HL-60/S4 treated with retinoic acid at 250 ng/mL for 4 days and 3 days (cell line): ENCODE data around the gene CCDC171.
"Not testable (repeated sequence)": the region's sequence is repeated elsewhere in the genome, so short reads cannot be mapped to it uniquely, and the experiment has no call there.

ENCODE experiments used
- in situ Hi-C: fragments of 300-500 bp; cut with MboI; formaldehyde crosslinking; loops from 2 replicates; pipeline ENCODE4 v1.7.0; 2022; ENCODE audit warnings: low sequenced_read_pairs

Gene CCDC171

DNA sequence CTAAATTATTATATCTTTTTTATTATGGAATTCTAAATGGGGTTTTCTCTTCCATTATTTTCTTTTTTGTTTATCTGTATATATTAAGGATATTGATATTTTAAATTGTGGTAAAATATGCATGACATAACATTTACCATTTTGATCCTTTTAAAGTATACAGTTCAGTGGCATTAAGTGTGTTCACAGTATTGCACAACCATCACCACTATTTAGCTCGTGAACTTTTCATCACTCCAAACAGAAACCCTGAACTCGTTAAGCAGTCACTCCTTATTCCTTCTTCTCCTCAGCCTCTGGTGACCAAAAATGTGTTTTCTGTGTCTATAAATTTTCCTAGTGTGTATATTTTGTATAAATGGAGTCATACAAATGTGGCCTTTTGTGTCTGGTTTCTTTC lies 188.2 kb downstream of the CCDC171 start:
- in situ Hi-C loops = no loop called here

DNA sequence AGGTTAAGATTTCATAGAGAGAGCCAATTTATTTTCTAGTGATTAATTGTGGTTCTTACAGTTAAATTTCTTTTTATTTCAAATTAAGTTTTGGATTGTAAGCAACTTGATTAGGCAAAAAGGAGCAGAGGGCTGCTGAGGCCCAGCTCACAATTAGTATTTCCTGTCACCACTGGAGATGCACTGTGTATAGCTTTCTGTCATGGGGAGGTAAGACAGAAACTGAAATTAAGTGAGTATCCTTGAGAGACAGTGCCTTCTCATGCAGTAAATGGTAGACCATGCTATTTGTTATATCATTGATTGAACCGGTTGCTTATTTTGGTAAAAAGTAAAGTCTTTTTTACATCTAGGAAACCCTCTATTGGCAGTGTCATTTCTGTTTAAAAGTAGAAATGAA lies 190.7 kb downstream of the CCDC171 start:
- in situ Hi-C loops = no loop called here

DNA sequence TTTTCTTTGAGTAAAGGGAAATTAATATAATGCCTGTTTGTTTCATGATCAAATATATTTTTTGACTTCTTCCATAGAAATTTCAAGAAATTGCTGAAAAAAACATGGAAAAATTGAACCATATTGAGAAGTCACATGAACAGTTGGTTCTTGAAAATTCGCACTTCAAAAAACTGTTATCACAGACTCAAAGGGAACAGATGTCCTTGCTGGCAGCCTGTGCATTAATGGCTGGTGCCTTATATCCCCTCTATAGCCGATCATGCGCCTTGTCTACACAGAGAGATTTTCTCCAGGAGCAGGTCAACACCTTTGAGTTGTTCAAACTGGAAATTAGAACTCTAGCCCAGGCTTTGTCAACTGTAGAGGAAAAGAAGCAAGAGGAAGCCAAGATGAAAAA lies 191.4 kb downstream of the CCDC171 start:
- in situ Hi-C loops = no loop called here

DNA sequence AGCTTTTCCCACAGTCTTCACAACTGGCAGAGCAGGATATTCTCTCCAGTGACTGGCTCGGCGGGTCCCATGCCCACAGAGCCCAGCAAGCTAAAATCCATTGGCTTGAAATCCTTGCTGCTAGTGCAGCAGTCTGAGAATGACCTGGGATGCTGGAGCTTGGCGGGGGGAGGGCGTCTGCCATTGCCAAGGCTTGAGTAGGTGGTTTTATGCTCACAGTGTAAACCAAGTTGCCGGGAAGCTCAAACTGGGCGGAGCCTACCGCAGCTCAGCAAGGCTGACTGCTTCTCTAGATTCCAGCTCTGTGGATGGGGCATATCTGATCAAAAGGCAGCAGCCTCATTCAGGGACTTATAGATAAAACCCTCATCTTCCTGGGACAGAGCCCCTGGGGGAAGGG lies 194.1 kb downstream of the CCDC171 start:
- in situ Hi-C loops = no loop called here

DNA sequence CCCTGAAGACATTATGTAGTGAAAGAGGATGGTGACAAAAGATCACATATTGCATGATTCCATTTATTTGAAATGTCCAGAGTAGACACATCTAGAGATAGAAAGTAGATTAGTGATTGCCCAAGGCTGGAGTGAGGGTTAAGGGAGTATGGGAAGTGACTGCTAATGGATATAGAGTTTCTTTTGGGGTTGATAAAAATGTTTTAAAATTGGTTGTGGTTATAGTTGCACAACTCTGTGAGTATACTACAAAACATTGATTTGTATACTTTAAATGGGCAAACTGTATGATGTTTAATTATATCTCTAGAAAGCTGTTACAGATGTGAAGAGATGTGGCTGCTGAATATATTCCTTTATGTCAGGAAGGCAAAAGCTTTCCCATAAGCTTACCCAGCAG lies 202.8 kb downstream of the CCDC171 start:
- in situ Hi-C loops = no loop called here

DNA sequence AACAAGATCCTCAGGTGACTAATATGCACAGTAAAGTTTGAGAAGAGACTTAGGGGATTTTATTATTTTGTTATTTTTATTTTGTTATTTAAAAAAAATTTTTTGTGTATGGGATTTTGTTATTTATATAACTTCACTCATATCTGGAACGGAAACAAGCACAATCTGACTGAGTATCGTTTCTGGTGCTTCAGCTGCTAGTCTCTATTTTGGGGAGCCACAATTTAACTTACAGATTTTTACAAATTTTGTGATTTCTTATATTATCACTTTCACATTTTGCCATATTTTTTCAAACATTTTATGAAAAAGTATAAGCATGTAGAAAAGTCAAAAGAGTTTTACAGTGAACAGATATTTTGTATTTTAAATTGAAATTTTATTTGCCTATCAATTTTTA lies 208.7 kb downstream of the CCDC171 start:
- in situ Hi-C loops = no loop called here

DNA sequence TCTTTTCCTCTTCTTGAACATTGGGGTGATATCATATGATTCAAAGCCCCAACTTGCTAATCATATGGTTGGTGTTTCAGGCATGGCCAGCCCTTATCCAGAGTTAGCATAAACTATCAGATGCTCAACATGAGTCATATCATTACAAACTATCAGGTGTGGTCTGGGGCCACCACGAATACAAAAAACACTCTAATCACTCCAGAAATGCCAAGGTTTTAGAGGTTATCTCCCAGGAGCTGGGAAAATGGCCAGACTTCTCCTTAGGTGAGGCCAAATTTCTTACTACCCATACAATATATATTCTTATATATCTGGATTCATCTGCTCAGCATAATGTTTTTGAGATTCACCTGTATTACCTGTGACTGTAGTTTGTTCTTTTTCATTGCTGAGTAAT lies 210.5 kb downstream of the CCDC171 start:
- in situ Hi-C loops = no loop called here

DNA sequence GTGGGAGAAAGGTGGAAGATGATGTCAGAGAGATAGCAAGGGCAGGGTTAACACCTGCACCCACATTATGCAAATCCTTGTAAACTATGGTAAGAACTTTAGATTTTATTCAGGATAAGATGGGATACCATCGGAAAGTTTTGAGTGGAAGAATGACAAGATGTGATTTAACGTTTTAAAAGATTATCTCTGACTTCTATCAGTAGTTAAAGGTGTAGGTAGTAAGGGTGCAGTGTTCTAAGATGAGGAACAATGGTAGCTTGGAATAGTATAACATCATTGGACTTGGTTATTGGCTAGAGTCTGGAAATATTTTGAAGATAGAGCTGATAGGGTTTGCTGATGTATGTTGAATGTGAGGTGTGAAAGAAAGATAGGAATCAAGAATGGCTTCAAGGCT lies 211.3 kb downstream of the CCDC171 start:
- in situ Hi-C loops = no loop called here

DNA sequence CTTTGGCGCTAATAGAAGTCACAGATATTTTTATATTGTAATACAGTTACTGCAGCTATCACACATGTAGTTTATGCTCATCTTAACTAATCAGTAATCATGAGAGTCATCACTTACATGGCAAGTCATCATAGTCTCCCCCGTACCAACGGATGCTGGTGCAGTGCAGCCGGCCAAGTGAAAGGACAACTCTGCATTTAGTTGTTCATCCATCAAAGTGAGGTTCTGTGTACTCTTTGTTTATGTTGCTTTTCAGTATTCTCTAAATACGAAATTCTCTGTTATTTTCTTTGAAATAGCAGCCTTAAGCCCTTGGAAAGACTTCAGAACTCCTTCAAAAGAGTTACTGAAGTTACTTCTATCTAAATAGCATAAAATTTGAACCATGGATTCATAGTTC lies 216.7 kb downstream of the CCDC171 start:
- in situ Hi-C loops = no loop called here

DNA sequence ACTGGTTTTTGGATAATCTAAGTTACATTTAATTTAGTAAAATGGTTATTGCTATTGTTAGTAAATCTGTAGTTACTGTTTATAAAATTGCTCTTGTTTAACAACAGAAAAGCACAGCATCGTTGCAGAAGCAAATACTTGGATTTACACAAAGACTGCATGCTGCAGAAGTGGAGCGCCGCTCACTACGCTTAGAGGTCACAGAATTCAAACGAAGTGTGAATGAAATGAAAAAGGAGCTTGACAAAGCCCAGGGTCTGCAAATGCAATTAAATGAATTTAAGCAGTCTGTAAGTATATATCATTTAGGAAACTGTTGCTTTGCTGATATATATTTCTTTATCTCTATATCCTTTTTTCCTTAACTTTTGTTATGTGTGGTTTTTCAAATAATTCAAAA lies 226.0 kb downstream of the CCDC171 start:
- in situ Hi-C loops = no loop called here

DNA sequence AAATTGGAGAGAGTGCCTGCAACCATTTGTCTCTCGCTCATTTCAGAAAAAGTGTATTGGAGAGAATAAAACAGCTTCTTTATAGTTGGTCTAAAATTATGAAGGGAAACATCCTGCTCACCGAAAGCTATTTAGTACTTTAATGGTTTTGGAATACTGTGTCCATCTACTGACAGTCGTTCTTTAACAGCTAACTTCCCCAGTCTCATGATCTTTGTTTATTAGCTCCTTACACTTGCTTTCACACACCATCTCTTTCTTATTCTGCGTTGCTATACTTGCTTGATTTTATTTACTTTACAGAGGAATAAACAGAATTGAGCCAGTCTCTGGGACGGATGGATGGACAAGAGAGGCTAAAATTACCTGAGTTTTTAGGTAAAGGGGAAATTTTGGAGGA lies 229.3 kb downstream of the CCDC171 start:
- in situ Hi-C loops = no loop called here

DNA sequence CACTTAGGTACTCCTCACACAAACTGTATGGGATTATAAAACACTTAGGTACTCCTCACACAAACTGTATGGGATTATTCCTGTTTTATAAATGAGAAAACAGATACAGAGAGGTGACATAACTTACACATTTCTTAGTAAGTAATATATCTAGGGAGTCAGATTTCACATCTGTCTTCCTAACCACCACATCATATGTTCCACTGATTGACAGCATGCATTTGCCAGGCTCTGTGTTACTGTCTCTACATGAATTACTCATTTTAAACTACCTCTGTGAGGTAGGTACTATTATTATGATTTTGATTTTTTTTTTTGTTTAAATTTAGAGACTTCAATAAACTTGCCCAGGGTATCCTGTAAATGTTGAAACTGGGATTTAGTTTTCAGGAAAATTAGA lies 232.7 kb downstream of the CCDC171 start:
- in situ Hi-C loops = no loop called here

DNA sequence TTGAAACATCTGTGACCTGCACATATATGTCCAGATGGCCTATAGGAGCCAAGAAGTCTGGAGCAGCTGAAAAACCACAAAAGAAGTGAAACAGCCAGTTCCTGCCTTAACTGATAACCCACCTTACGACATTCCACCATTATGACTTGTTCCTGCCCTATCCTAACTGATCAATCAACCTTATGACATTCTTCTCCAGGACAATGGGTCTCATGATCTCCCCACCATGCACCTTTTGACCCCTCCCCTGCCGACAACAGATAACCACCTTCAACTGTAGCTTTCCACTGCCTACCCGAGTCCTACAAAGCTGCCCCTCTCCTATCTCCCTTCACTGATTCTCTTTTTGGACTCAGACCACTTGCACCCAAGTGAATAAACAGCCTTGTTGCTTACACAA lies 233.8 kb downstream of the CCDC171 start:
- in situ Hi-C loops = no loop called here

DNA sequence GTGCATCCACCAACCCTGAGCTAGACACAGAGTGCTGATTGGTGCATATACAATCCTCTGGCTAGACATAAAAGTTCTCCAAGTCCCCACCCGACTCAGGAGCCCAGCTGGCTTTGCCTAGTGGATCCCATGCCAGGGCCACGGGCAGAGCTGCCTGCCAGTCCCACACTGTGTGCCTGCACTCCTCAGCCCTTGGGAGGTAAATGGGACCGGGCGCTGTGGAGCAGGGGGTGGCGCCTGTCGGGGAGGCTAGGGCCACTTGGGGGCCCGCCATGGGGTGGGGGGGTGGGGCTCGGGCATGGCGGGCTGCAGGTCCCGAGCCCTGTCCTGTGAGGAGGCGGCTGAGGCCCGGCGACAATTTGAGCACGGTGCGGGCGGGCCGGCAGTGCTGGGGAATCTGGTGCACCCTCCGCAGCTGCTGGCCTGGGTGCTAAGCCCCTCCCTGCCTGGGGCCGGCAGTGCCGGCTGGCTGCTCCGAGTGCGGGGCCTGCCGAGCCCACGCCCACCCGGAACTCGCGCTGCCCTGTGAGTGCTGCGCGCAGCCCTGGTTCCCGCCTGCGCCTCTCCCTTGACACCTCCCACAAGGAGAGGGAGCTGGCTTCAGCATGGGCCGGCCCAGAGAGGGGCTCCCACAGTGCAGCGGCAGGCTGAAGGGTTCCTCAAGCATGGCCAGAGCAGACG lies 257.5 kb downstream of the CCDC171 start:
- in situ Hi-C loops = not testable (repeated sequence)

DNA sequence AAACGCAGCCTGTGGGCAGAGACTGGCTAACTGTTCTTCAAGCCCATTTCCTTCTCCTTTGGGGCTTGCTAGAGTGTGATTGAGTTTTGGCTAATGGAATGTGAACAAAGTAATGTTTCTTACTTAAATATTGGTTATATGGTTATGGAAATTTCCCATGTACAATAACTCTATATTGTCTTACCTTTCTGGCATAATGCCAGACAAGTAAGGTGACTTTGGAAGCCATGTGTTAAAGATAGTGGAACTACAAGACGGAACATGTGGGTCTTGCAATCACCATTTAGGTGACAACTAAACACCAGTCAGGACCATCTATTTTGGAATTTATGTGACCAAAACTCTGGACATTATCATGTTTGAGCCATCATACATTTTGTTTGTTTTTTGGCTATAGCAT lies 260.2 kb downstream of the CCDC171 start:
- in situ Hi-C loops = no loop called here

DNA sequence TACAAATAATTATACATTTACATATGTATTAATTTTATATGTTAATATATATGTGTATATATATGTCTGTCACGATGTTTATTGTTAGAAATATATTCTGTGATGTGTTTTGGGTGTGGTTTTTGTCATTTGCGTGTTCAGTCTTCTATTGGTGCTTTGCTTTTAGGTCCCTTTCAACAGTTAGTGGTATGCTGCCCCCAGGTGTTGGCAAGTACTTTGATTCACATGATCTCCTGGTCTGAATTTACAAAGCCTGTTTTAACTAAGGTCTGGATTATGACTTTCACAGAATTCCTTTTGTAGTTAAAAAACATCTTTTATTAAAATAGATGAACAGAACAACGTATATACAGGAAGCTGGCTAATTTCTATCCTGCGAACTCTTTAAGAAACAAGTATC lies 271.5 kb downstream of the CCDC171 start:
- in situ Hi-C loops = no loop called here

DNA sequence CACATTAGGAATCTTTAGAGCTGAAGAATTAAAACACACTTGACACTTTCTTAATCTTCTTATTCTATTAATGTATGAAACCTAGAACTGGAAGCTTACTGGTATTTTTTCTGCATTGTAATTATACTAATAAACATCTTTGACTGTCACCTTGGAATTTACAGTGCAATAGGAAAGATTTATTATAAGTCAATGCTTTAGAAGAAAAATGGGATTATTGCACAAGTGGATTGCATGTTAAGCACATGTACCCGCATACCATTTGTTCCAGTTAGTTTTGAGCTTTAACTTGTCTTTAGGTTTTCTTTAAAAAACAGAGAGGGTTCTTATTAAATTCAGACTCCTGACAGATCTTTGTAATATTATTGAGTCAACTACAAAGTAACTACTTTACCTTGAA lies 278.5 kb downstream of the CCDC171 start:
- in situ Hi-C loops = no loop called here

DNA sequence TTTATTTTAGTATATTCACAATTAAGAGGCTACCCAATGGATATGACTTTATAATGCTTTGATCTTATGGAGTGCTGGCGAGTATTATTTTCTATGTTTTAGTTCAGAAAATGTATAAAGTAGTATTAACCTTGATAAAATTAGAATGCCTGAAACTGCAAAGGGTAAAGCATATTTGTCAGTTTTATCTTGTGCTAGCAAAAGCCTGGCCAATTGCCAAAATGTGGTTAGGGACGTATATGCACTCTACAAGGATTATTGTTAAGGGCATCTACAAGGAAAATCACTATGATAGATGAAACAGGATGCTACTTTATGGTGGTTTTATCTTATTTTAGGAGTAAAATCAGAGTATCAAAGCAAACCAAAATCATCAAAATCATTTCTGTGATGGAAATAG lies 281.7 kb downstream of the CCDC171 start:
- in situ Hi-C loops = no loop called here

DNA sequence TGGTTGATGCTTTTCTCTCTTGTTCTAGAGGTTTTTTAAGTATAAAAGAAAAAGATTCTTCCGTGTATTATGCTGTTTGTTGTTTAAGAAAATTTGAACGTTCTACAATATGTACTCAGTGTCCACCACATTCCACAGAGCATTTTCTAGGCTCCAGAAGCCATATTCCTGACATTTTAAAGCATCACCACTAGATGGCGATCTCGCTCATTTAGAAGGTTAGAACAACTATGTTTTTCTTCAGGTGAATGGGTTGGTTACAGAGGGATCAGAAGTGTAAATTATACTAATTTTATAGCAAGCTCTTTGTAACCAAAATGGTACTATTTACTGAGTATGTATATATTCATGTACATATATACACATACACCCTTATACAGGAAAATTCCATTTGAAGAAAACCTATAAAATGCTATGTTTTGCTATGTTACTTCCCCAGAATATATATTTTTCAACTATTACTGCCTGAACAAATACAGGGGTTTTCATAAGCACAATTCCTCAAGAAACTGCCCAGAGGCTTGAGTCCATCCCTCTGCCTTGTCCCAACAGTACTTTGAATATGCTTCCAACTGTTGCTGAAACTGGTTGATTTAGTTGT lies 284.3 kb downstream of the CCDC171 start:
- in situ Hi-C loops = no loop called here

DNA sequence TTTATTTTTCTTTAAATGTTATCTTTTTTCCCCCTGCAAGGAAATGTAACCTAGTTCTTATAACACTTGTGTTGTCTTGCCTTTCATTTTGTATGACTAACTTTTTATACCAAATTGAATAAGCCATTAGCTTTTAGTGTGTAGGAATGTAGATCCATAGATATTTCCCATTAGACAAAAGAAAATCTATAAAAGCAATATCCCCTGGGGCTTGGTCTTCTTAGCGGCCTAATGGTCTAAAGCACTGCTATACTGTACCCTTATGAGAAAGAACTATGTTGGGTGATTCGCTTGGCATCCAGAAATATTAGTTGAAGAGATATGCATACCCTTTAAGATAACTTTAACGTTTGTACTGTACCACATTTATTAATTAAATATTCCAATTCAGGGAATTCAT lies 289.2 kb downstream of the CCDC171 start:
- in situ Hi-C loops = no loop called here

DNA sequence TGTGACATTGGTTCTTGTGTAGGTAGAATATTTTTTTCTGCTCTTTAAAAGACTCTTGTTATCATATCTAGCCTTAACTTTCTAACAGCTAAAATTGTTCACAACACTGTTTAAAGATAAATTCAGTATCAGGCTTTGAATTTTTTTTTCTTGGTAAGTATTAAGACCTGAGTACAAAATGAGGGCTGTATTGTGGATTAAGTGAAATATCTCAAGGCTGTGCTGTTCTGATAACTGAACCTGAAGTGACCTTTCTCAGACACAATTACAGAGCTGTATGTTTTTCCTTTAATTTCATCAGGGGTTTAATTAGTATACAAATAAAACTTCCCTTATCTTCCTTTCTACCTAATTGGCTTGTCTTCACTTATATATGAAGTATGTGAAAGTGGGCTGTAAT lies 290.5 kb downstream of the CCDC171 start:
- in situ Hi-C loops = no loop called here

DNA sequence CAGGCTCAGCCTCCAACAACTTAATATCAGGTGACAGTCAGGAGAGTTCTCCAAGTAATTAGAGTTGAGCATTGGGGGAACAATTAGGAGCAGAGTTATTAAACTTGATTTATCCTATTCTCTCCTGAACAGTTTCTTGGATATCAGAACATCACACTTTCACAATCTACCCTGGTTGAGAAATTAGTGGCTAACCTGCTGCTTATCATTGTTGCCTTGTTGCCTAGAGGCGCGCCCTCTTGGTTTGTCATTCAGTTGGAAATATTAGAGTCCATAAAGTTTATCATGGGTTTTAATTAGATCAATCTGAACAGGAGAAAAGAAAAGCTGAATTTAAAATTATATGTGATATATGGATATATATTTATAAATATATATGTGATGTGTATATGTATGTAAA lies 291.1 kb downstream of the CCDC171 start:
- in situ Hi-C loops = no loop called here

DNA sequence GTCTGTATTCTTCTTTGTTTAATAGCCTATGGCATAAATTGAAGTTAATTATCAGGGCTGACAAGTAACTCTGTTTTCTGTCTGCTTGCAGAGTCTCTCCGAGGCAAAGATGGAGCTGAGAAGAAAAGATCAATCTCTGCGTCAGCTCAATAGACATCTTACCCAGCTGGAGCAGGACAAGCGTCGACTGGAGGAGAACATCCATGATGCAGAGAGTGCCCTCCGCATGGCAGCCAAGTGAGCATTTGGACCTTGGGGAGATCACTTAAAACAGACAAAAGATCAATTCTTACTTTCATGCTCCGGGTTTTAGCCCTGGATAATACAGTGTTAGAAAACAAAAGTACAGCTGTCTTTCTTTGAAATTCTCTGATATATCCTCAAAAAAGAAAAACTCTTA lies 293.8 kb downstream of the CCDC171 start:
- in situ Hi-C loops = no loop called here
